ENCODE measurements around the gene UBQLN3. TPM values are rescaled to one million over a fixed set of nuclear protein-coding genes. Genes with fewer than 3 reads are reported as not detected.

Gene UBQLN3
- total RNA-seq, 4 donors from 2014 or later, result 0.13 TPM; not detected in 3

DNA sequence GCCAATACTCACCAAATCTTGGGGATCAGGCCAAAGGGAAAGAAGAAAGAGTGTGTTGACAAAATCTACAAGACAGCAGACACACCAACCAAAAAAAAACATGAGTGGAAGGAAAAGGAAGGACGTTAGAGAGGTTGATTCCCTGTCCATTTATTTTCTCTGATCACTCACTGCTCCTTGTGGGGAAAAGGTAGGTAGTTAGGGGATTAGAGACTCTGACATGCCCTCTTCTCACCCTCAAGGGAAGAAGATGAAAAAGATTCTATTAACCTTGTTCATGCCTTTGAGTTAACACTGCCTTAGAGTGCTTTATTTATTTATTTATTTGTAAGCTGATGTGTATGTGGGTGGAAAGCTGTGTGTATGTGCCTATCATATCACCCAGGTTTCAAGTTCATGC lies 38.7 kb upstream of the UBQLN3 start, which contains the start of gene OR52H1:
TSS of gene OR52H1 (minus strand) at position 101 of the 400 bp plus-strand sequence. CDS start 3,035 bp downstream, outside the sequence.
- no peak for TF ChIP-seq POLR2AphosphoS5 (IDR thresholded peaks at IDR 0.05)
- TF ChIP-seq EP300 (IDR thresholded peaks at IDR 0.05), result no peak
- no peak for TF ChIP-seq CTCF (IDR thresholded peaks at IDR 0.05)
- TF ChIP-seq POLR2A (IDR thresholded peaks at IDR 0.05; ENCODE audit: low read depth), result no peak
- intact Hi-C loops (cut with DNase I), result no loop called here

DNA sequence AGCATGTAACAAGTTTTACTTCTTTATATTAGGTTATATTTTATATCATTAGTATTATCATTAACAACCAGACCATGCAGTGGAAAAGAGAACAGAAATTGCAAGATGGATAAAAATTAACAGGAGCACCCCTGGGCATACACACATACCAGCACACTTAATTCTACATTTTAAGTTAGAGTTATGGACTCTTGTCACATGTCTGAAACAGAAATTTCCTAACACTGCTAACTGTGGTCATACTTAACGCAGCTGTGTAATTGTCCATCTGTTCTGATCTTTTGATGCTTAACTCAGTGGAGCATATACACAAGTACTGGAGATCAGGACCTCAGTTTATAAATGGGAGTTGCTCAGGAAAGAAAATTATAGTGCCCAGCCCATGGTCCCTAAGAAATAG lies 38.2 kb upstream of the UBQLN3 start:
- WGBS, result 90% methylated on average over 1 of the region's 1 CpG

More for the DNA sequence above, 38.7 kb upstream of the UBQLN3 start, which contains the start of gene OR52H1:
- Histone ChIP-seq H3K36me3 (no peaks in the 10 kb centered on the region), H3K27ac (replicated peaks in 1 of 4) (no peak within 1 kb of the TSS), H3K9me3 (no peaks in the 10 kb centered on the region), H3K4me3 (no peak within 1 kb of the TSS), H3K4me1 (no peaks in the 10 kb centered on the region), H3K27me3 (no peaks in the 10 kb centered on the region)
- no peak for DNase-seq (ENCODE audit: extremely low spot score)
- WGBS, result 50% methylated on average over 1 of the region's 1 CpG

DNA sequence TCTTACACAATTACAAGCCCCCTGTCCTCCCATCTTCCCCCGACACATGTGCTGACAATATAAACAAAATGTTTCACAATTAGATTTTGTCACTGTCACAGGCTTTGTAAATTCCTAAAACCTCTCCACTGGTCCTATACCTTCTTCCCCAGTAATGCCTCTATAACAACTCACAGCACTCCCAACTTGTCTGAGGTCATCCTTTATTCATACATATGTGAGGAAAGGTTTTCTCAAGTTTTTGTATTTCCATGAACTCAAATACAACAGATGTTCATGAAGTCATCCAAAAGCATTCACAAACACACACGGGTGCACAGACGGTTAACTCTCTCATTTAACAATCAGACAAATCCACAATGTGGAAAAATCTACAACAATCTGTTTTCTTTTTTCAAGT lies 36.7 kb upstream of the UBQLN3 start:
- intact Hi-C loops (cut with DNase I), result no loop called here
- no peak for TF ChIP-seq EP300 (IDR thresholded peaks at IDR 0.05)
- TF ChIP-seq POLR2A (IDR thresholded peaks at IDR 0.05; ENCODE audit: low read depth), result no peak
- TF ChIP-seq POLR2AphosphoS5 (IDR thresholded peaks at IDR 0.05), result no peak
- TF ChIP-seq CTCF (IDR thresholded peaks at IDR 0.05), result no peak
- no peak overlapping the region for H3K27ac ChIP-seq (replicated peaks in 1 of 4)
- H3K27me3 ChIP-seq, result no peaks in the 10 kb centered on the region
- no peaks in the 10 kb centered on the region for H3K4me1 ChIP-seq
- no peak for DNase-seq (ENCODE audit: extremely low spot score)
- 76% methylated on average over 3 of the region's 3 CpGs for WGBS
- no peaks in the 10 kb centered on the region for H3K36me3 ChIP-seq
- H3K9me3 ChIP-seq, result no peaks in the 10 kb centered on the region
- no peak overlapping the region for H3K4me3 ChIP-seq

More for the DNA sequence above, 38.2 kb upstream of the UBQLN3 start:
- no peaks in the 10 kb centered on the region for H3K27me3 ChIP-seq
- intact Hi-C loops (cut with DNase I), result no loop called here
- H3K27ac ChIP-seq (replicated peaks in 1 of 4), result no peak overlapping the region
- TF ChIP-seq EP300 (IDR thresholded peaks at IDR 0.05), result no peak
- TF ChIP-seq POLR2AphosphoS5 (IDR thresholded peaks at IDR 0.05), result no peak
- TF ChIP-seq CTCF (IDR thresholded peaks at IDR 0.05), result no peak
- H3K36me3 ChIP-seq, result no peaks in the 10 kb centered on the region
- DNase-seq (ENCODE audit: extremely low spot score), result no peak
- H3K9me3 ChIP-seq, result no peaks in the 10 kb centered on the region
- H3K4me1 ChIP-seq, result no peaks in the 10 kb centered on the region
- H3K4me3 ChIP-seq, result no peak overlapping the region

DNA sequence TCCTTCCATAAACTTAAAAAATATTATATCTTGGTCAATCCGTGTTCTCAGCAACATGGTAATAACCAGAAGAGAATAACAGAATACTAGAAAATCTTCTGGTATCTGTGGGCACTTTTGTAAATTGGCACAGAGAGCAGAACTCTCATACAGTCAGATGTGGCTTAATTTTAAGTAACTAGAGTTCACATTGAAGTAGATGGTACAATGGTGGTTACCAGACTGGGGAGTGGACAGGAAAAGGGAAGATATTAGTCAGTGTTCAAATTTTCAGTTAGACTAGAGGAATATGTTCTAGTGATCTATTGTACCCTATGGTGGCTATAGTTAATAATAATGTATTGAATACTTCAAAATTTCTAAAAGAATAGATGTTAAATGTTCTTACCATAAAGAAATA lies 31.7 kb upstream of the UBQLN3 start:
- 15% methylated on average over 1 of the region's 1 CpG for WGBS
- Histone ChIP-seq H3K9me3 (no peaks in the 10 kb centered on the region), H3K27ac (replicated peaks in 1 of 4) (no peak overlapping the region), H3K4me1 (no peaks in the 10 kb centered on the region), H3K4me3 (no peak overlapping the region), H3K27me3 (no peaks in the 10 kb centered on the region), H3K36me3 (no peaks in the 10 kb centered on the region)
- no peak for DNase-seq (ENCODE audit: extremely low spot score)
- intact Hi-C loops (cut with DNase I), result no loop called here
- TF ChIP-seq POLR2A (IDR thresholded peaks at IDR 0.05; ENCODE audit: low read depth) (no peak), CTCF (IDR thresholded peaks at IDR 0.05) (no peak), POLR2AphosphoS5 (IDR thresholded peaks at IDR 0.05) (no peak), EP300 (IDR thresholded peaks at IDR 0.05) (no peak)

DNA sequence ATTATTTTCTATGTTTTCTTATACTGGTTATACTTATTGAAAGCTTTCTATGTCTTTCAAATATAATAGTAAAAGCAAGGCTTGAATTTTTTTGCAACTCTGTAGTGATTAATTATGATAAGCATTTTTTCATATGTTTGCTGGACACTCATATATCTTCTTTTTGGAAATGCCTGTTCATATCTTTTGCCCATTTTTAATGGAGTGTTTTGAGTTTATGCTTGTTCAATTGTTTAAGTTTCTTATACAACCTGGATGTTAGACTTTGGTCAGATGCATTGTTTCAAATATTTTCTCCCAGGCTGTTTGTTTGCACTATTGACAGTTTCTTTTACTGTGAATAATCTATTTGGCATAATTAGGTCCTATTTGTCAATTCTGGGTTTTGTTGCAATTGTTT lies 26.7 kb upstream of the UBQLN3 start:
- Histone ChIP-seq H3K4me1 (no peaks in the 10 kb centered on the region), H3K27ac (replicated peaks in 1 of 4) (no peak overlapping the region), H3K4me3 (no peak overlapping the region), H3K36me3 (no peaks in the 10 kb centered on the region), H3K9me3 (no peaks in the 10 kb centered on the region), H3K27me3 (no peaks in the 10 kb centered on the region)
- no peak for TF ChIP-seq CTCF (IDR thresholded peaks at IDR 0.05)
- TF ChIP-seq POLR2AphosphoS5 (IDR thresholded peaks at IDR 0.05), result no peak
- TF ChIP-seq EP300 (IDR thresholded peaks at IDR 0.05), result no peak
- no peak for TF ChIP-seq POLR2A (IDR thresholded peaks at IDR 0.05; ENCODE audit: low read depth)
- no peak for DNase-seq (ENCODE audit: extremely low spot score)
- intact Hi-C loops (cut with DNase I), result no loop called here
